GM13976 (cell line): Measurements from ENCODE around the gene NFIC.

Experiments
- DNase-seq: peaks from one replicate; pipeline ENCODE4 v3.0.0; 2012; ENCODE audit warnings: low spot score
- CTCF ChIP-seq: IDR thresholded peaks from 2 replicates; pipeline ENCODE4 v1.5.1; 2012; ENCODE audit warnings: borderline replicate concordance, mild to moderate bottlenecking; ENCODE audit not compliant: insufficient read depth; ENCODE audit errors: extremely low read depth, missing control alignments, control extremely low read depth
- in situ Hi-C: fragments of 300-500 bp; cut with MboI; formaldehyde crosslinking; loops from one replicate; pipeline ENCODE4 v1.12.0; 2022; ENCODE audit warnings: low sequenced_read_pairs, mixed read lengths, inconsistent platforms; ENCODE audit not compliant: unreplicated experiment

Gene NFIC

GRCh38 chr19:3368848-3369336 lies 2.5 kb downstream of the NFIC start:
- no peak for TF ChIP-seq CTCF
- no peak for DNase-seq
- in situ Hi-C loops: no loop called here

- DNase-seq: peak; percentile 76
- TF ChIP-seq CTCF: no peak
- in situ Hi-C loops: no loop called here
Observed at GRCh38 chr19:3369337-3370213, 3.2 kb downstream of the NFIC start.

- in situ Hi-C loops: no loop called here
- no peak for DNase-seq
- TF ChIP-seq CTCF: no peak
Observed at GRCh38 chr19:3370214-3370720, 3.9 kb downstream of the NFIC start.

GRCh38 chr19:3370728-3371591 lies 4.6 kb downstream of the NFIC start:
- in situ Hi-C loops: no loop called here
- peak; percentile 74 for DNase-seq
- no peak for TF ChIP-seq CTCF

GRCh38 chr19:3372413-3372812 lies 6.0 kb downstream of the NFIC start:
- TF ChIP-seq CTCF: no peak
- DNase-seq: no peak
- in situ Hi-C loops: no loop called here

- TF ChIP-seq CTCF: no peak
- no peak for DNase-seq
- in situ Hi-C loops: no loop called here
Observed at GRCh38 chr19:3373971-3374368, 7.6 kb downstream of the NFIC start.
